ENCODE measurements around the gene FBXW11.

Gene FBXW11

GRCh38 chr5:172006321-172007174 lies at the start of gene FBXW11:
Gene FBXW11 (minus strand): TSS chr5:172006638. CDS start chr5:172006502, 136 bp downstream.
- DNase-seq (ENCODE audit: low read depth in 1 of 2, low spot score in 1 of 2) = peak; percentile 86 to 96

- no peak for DNase-seq (ENCODE audit: low read depth in 1 of 2, low spot score in 1 of 2)
Observed at GRCh38 chr5:172055996-172056395, 49.6 kb upstream of the FBXW11 start.

GRCh38 chr5:172055421-172055820 lies 49.0 kb upstream of the FBXW11 start:
- DNase-seq (ENCODE audit: low read depth in 1 of 2, low spot score in 1 of 2) = no peak

- DNase-seq (ENCODE audit: low read depth in 1 of 2, low spot score in 1 of 2) = no peak
Observed at GRCh38 chr5:172054611-172055153, 48.2 kb upstream of the FBXW11 start.

- no peak for DNase-seq (ENCODE audit: low read depth in 1 of 2, low spot score in 1 of 2)
Observed at GRCh38 chr5:172052450-172053236, 46.2 kb upstream of the FBXW11 start.

- DNase-seq (ENCODE audit: low read depth in 1 of 2, low spot score in 1 of 2) = no peak
Observed at GRCh38 chr5:172051643-172052339, 45.4 kb upstream of the FBXW11 start.

GRCh38 chr5:172050080-172050479 lies 43.6 kb upstream of the FBXW11 start:
- DNase-seq (ENCODE audit: low read depth in 1 of 2, low spot score in 1 of 2) = no peak

- no peak for DNase-seq (ENCODE audit: low read depth in 1 of 2, low spot score in 1 of 2)
Observed at GRCh38 chr5:172049226-172049796, 42.9 kb upstream of the FBXW11 start.

GRCh38 chr5:172048539-172049101 lies 42.2 kb upstream of the FBXW11 start:
- DNase-seq (ENCODE audit: low read depth in 1 of 2, low spot score in 1 of 2) = no peak

- no peak for DNase-seq (ENCODE audit: low read depth in 1 of 2, low spot score in 1 of 2)
Observed at GRCh38 chr5:172048170-172048422, 41.7 kb upstream of the FBXW11 start.

GRCh38 chr5:172046593-172046992 lies 40.2 kb upstream of the FBXW11 start:
- DNase-seq (ENCODE audit: low read depth in 1 of 2, low spot score in 1 of 2) = no peak

- DNase-seq (ENCODE audit: low read depth in 1 of 2, low spot score in 1 of 2) = no peak
Observed at GRCh38 chr5:172045315-172045632, 38.8 kb upstream of the FBXW11 start.

- DNase-seq (ENCODE audit: low read depth in 1 of 2, low spot score in 1 of 2) = no peak
Observed at GRCh38 chr5:172044631-172045314, 38.3 kb upstream of the FBXW11 start.

GRCh38 chr5:172043865-172044264 lies 37.4 kb upstream of the FBXW11 start:
- no peak for DNase-seq (ENCODE audit: low read depth in 1 of 2, low spot score in 1 of 2)

- no peak for DNase-seq (ENCODE audit: low read depth in 1 of 2, low spot score in 1 of 2)
Observed at GRCh38 chr5:172042183-172042582, 35.7 kb upstream of the FBXW11 start.

- no peak for DNase-seq (ENCODE audit: low read depth in 1 of 2, low spot score in 1 of 2)
Observed at GRCh38 chr5:172038167-172038566, 31.7 kb upstream of the FBXW11 start.

GRCh38 chr5:172035049-172035448 lies 28.6 kb upstream of the FBXW11 start:
- no peak for DNase-seq (ENCODE audit: low read depth in 1 of 2, low spot score in 1 of 2)

- no peak for DNase-seq (ENCODE audit: low read depth in 1 of 2, low spot score in 1 of 2)
Observed at GRCh38 chr5:172031894-172032461, 25.5 kb upstream of the FBXW11 start.

- DNase-seq (ENCODE audit: low read depth in 1 of 2, low spot score in 1 of 2) = no peak
Observed at GRCh38 chr5:172029876-172030275, 23.4 kb upstream of the FBXW11 start.

GRCh38 chr5:172028167-172028566 lies 21.7 kb upstream of the FBXW11 start:
- DNase-seq (ENCODE audit: low read depth in 1 of 2, low spot score in 1 of 2) = no peak

All from activated CD4-positive, alpha-beta T cell treated with anti-CD3 and anti-CD28 coated beads, Interleukin-2, amount 50 U/mL, for 24 hours (primary cell).